CD4-positive, alpha-beta T cell treated with Interleukin-15 for 4 hours (primary cell): Measurements from ENCODE around the gene LSAMP.

ENCODE experiments used
- DNase-seq: peaks from one replicate; pipeline ENCODE4 v3.0.0-alpha.2; 2020; ENCODE audit warnings: low spot score

LSAMP gene

GRCh38 chr3:116445311-116445841, at the start of gene LSAMP:
TSS of gene LSAMP (minus strand) at chr3:116445487.
- DNase-seq, result no peak

- no peak for DNase-seq
Observed at GRCh38 chr3:116492379-116492778, 47.1 kb upstream of the LSAMP start.

GRCh38 chr3:116483135-116483534, 37.8 kb upstream of the LSAMP start:
- no peak for DNase-seq

- DNase-seq, result no peak
Observed at GRCh38 chr3:116476691-116477090, 31.4 kb upstream of the LSAMP start.

GRCh38 chr3:116474801-116475200, 29.5 kb upstream of the LSAMP start:
- no peak for DNase-seq

- DNase-seq, result no peak
Observed at GRCh38 chr3:116474032-116474780, 28.9 kb upstream of the LSAMP start.

- no peak for DNase-seq
Observed at GRCh38 chr3:116473602-116474001, 28.3 kb upstream of the LSAMP start.

- DNase-seq, result no peak
Observed at GRCh38 chr3:116470605-116471197, 25.4 kb upstream of the LSAMP start.

GRCh38 chr3:116469546-116469945, 24.3 kb upstream of the LSAMP start:
- DNase-seq, result no peak

GRCh38 chr3:116464276-116464798, 19.1 kb upstream of the LSAMP start:
- no peak for DNase-seq

- no peak for DNase-seq
Observed at GRCh38 chr3:116453666-116454346, 8.5 kb upstream of the LSAMP start.

- DNase-seq, result no peak
Observed at GRCh38 chr3:116449546-116450350, 4.5 kb upstream of the LSAMP start.

- DNase-seq, result no peak
Observed at GRCh38 chr3:116445990-116446389, 703 bp upstream of the LSAMP start.

- DNase-seq, result no peak
Observed at GRCh38 chr3:116444819-116445310, 422 bp downstream of the LSAMP start.

- no peak for DNase-seq
Observed at GRCh38 chr3:116444115-116444747, 1.1 kb downstream of the LSAMP start.

GRCh38 chr3:116443191-116443661, 2.1 kb downstream of the LSAMP start:
- no peak for DNase-seq

GRCh38 chr3:116442331-116443021, 2.8 kb downstream of the LSAMP start:
- DNase-seq, result no peak

GRCh38 chr3:116441652-116442051, 3.6 kb downstream of the LSAMP start:
- no peak for DNase-seq

- no peak for DNase-seq
Observed at GRCh38 chr3:116440196-116440595, 5.1 kb downstream of the LSAMP start.

GRCh38 chr3:116433552-116433951, 11.7 kb downstream of the LSAMP start:
- no peak for DNase-seq
